Sigmoid colon (tissue), 4 donors: ENCODE results near the gene MTCL1.

Experiments used
- POLR2A ChIP-seq, 2 donors: fragments of 450-650 bp; IDR thresholded peaks; one replicate each; pipeline ENCODE4 v1.6.1; 2016; ENCODE audit warnings: antibody characterized with exemption in 2 of 2, mild to moderate bottlenecking in 2 of 2, moderate library complexity in 2 of 2
- POLR2AphosphoS5 ChIP-seq, 4 donors: sonication (generic); formaldehyde crosslinking; IDR thresholded peaks; one replicate each; pipeline ENCODE4 v1.6.1; 2017; ENCODE audit warnings: antibody characterized with exemption in 4 of 4
- TF ChIP-seq, protein P1 (sequence below), 4 experiments: fragments of 450-650 bp in 3 of 4; fragments of 200-600 bp in 1 of 4; IDR thresholded peaks; one replicate each; pipeline ENCODE4 v1.5.1; 2016 to 2019; ENCODE audit warnings: antibody characterized with exemption in 4 of 4, mild to moderate bottlenecking in 3 of 4, moderate library complexity in 2 of 4

GRCh38 chr18:8822643-8823042, 117.3 kb downstream of the MTCL1 start:
- TF ChIP-seq, protein P1, sequence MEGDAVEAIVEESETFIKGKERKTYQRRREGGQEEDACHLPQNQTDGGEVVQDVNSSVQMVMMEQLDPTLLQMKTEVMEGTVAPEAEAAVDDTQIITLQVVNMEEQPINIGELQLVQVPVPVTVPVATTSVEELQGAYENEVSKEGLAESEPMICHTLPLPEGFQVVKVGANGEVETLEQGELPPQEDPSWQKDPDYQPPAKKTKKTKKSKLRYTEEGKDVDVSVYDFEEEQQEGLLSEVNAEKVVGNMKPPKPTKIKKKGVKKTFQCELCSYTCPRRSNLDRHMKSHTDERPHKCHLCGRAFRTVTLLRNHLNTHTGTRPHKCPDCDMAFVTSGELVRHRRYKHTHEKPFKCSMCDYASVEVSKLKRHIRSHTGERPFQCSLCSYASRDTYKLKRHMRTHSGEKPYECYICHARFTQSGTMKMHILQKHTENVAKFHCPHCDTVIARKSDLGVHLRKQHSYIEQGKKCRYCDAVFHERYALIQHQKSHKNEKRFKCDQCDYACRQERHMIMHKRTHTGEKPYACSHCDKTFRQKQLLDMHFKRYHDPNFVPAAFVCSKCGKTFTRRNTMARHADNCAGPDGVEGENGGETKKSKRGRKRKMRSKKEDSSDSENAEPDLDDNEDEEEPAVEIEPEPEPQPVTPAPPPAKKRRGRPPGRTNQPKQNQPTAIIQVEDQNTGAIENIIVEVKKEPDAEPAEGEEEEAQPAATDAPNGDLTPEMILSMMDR (IDR thresholded peaks at IDR 0.05) = no peak
- TF ChIP-seq POLR2A (IDR thresholded peaks at IDR 0.05) (no peak), POLR2AphosphoS5 (IDR thresholded peaks at IDR 0.05) (no peak)
